ENCODE data around the gene CSNK1G3. TPM values are rescaled to one million over a fixed set of nuclear protein-coding genes. Genes with fewer than 3 reads are reported as not detected.
"Not testable (repeated sequence)": the region's sequence is repeated elsewhere in the genome, so short reads cannot be mapped to it uniquely, and the experiment has no call there.

CSNK1G3 gene
- 26.0 TPM for polyA plus RNA-seq (2013)

DNA sequence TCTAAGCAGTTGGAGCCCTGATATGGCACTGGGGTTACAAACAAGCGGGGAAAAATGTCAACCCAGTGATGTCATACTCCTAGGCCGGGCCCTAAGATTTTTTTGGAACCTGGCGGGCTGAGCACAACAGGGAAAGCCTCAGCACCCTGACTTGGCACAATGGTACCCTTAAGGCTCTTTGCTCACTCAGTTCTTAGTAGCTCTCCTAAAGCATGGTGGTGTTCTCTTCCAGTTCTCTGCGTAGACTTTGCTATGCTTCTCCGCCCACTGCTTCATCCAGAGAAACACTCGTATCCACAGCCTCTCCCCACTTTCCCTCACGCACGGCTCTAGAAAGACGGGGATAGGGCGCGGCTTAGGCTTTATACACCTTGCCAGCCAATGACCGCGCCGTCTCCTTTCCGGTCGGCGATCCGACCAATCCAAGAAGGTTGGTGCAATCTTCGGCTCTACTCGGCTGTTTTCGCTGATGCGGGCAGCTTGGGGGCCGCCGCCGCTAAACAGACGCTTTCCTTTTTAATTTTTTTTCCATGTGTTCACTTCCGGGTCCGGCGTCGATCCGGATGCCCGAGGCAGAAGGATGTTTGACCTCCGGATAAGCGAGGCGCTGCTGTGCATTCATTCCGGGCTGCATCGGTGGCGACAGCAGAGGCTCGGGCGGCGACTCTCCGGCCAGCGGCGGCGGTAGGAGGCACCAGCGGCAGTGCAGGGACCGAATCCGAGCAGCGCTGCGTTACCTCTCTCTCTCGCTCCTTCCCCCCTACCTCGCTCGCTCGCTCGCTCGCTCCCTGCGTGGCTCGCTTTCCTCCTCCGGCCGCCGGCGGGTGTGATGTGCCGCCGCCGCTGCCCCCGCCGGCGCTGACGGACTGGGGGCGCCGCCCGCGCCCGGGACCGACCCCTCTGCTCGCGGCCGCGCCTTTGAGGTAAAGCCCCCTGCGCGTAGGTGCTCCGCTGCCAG, at the start of gene CSNK1G3:
TSS of gene CSNK1G3 (plus strand) at position 530 of the 958 bp plus-strand sequence. CDS start 33,487 bp downstream, outside the sequence.
- peaks cover 6 to 24% (median 15%) of the 10 kb centered on the region in 4 experiments for H3K4me1 ChIP-seq (ENCODE audit: control extremely low read depth in 1 of 4, control insufficient read depth in 4 of 4, insufficient read depth in 4 of 4, low read length in 3 of 4)
- peak within 1 kb of the TSS; percentile 29 to 69 for H3K27ac ChIP-seq (ENCODE audit: insufficient read depth in 1 of 2, low read depth in 1 of 2, low read length in 2 of 2, poor library complexity in 1 of 2, severe bottlenecking in 2 of 2)
- no peaks in the 10 kb centered on the region for H3K36me3 ChIP-seq (ENCODE audit: control insufficient read depth in 4 of 4, insufficient read depth in 4 of 4, low read length in 3 of 4)
- 3% methylated on average over 76 of the region's 82 CpGs for WGBS (ENCODE audit: insufficient coverage)
- no peaks in the 10 kb centered on the region for H3K27me3 ChIP-seq (replicated peaks in 2 of 5; ENCODE audit: control insufficient read depth in 4 of 5, insufficient read depth in 5 of 5, low read length in 4 of 5)
- CTCF ChIA-PET = interaction anchor here (1.5 kb wide), 1 partner anchor 88 kb away, joined by 4 read pairs; no protein-coding TSS in a partner anchor
- POLR2A ChIA-PET = interaction anchor here (0.7 to 1.3 kb wide), 2 partner anchors 14 to 89 kb away, joined by 3 to 5 read pairs; partner anchors contain the start of gene CEP120
- DNase-seq = peak; percentile 94 to 97 (median 97)
- peak within 1 kb of the TSS; percentile 70 to 96 (median 87) for H3K4me3 ChIP-seq (ENCODE audit: control insufficient read depth in 1 of 7, extremely low read depth in 1 of 7, insufficient read depth in 4 of 7, low read depth in 2 of 7, low read length in 6 of 7)
- no peaks in the 10 kb centered on the region for H3K9me3 ChIP-seq (ENCODE audit: control extremely low read depth in 1 of 5, control insufficient read depth in 4 of 5, insufficient read depth in 2 of 5, low read depth in 1 of 5, low read length in 4 of 5)

- H3K27ac ChIP-seq (ENCODE audit: insufficient read depth in 1 of 2, low read depth in 1 of 2, low read length in 2 of 2, poor library complexity in 1 of 2, severe bottlenecking in 2 of 2); H3K36me3 ChIP-seq (ENCODE audit: control insufficient read depth in 4 of 4, insufficient read depth in 4 of 4, low read length in 3 of 4); H3K9me3 ChIP-seq (ENCODE audit: control extremely low read depth in 1 of 5, control insufficient read depth in 4 of 5, insufficient read depth in 2 of 5, low read depth in 1 of 5, low read length in 4 of 5); H3K27me3 ChIP-seq (replicated peaks in 2 of 5; ENCODE audit: control insufficient read depth in 4 of 5, insufficient read depth in 5 of 5, low read length in 4 of 5); H3K4me1 ChIP-seq (ENCODE audit: control extremely low read depth in 1 of 4, control insufficient read depth in 4 of 4, insufficient read depth in 4 of 4, low read length in 3 of 4); DNase-seq; POLR2A ChIA-PET; CTCF ChIA-PET; H3K4me3 ChIP-seq (ENCODE audit: control insufficient read depth in 1 of 7, extremely low read depth in 1 of 7, insufficient read depth in 4 of 7, low read depth in 2 of 7, low read length in 6 of 7): not testable (repeated sequence)
- 83% methylated on average over 1 of the region's 1 CpG for WGBS (ENCODE audit: insufficient coverage)
Observed at GRCh38 chr5:123466839-123467238, 45.1 kb upstream of the CSNK1G3 start.

DNA sequence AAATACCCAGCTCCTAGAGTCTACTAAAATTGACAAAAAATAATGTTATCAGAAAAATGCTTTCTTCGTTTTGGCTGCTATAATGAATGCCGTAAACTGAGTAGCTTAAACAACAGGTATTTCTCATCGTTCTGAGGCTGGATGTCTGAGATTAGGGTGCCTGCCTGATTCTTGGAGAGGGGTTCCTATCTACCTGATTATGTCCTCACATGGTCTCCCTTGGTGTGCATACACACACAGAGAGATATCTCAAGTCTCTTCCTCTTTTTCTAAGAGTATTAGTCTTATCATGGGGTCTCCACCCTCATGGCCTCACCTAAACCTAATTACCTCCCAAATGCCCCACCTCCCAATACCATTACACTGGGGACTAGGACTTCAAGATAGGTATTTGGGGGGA, 40.6 kb upstream of the CSNK1G3 start:
- Histone ChIP-seq H3K4me3 (ENCODE audit: control insufficient read depth in 1 of 7, extremely low read depth in 1 of 7, insufficient read depth in 4 of 7, low read depth in 2 of 7, low read length in 6 of 7) (no peak overlapping the region), H3K36me3 (ENCODE audit: control insufficient read depth in 4 of 4, insufficient read depth in 4 of 4, low read length in 3 of 4) (no peaks in the 10 kb centered on the region), H3K9me3 (ENCODE audit: control extremely low read depth in 1 of 5, control insufficient read depth in 4 of 5, insufficient read depth in 2 of 5, low read depth in 1 of 5, low read length in 4 of 5) (peaks cover 0 to 2% (median 0%) of the 10 kb centered on the region in 5 experiments), H3K27me3 (replicated peaks in 2 of 5; ENCODE audit: control insufficient read depth in 4 of 5, insufficient read depth in 5 of 5, low read length in 4 of 5) (peaks cover 0 to 3% (median 0%) of the 10 kb centered on the region in 5 experiments), H3K27ac (ENCODE audit: insufficient read depth in 1 of 2, low read depth in 1 of 2, low read length in 2 of 2, poor library complexity in 1 of 2, severe bottlenecking in 2 of 2) (no peak overlapping the region), H3K4me1 (ENCODE audit: control extremely low read depth in 1 of 4, control insufficient read depth in 4 of 4, insufficient read depth in 4 of 4, low read length in 3 of 4) (no peaks in the 10 kb centered on the region)
- DNase-seq = no peak
- ChIA-PET CTCF (no interaction called here), POLR2A (no interaction called here)
- WGBS (ENCODE audit: insufficient coverage) = 100% methylated on average over 2 of the region's 3 CpGs

DNA sequence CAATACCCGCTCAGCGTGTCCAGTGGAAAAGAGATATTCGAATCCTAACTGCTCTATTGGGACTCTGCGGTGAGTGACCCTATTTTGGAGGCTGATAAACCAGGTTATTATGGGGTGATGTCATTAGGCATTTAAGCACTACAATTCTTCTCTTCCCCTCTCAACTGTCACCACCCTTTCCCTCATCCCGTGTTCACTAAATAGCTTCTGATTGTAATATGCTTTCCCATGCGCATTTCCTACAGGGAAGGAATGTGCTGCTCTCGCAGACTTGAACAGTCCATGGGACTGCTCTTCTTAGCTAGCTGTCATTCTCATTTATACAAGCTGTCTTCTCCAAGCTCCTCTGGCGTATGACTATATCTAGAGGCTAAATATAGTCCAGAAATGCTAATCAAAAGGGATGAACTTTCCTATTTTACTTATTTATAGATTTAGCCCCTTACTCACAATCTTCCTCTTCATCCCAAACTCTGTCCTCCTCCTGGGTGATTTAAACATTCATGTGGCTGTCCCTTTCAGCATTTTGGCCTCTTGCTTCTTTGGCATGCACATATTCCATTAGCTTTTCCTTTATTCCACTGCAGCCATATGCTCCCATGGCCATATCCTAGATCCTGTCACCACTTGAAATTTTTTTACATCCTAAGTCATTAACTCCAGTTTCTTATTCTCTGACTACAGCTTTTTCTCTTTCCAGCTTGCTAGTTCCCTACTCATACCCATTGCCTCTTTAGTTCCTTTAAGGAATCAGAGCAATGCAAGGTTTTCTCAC, 39.6 kb upstream of the CSNK1G3 start:
- 91% methylated on average over 4 of the region's 8 CpGs for WGBS (ENCODE audit: insufficient coverage)
- Histone ChIP-seq H3K4me3 (ENCODE audit: control insufficient read depth in 1 of 7, extremely low read depth in 1 of 7, insufficient read depth in 4 of 7, low read depth in 2 of 7, low read length in 6 of 7) (no peak overlapping the region), H3K4me1 (ENCODE audit: control extremely low read depth in 1 of 4, control insufficient read depth in 4 of 4, insufficient read depth in 4 of 4, low read length in 3 of 4) (no peaks in the 10 kb centered on the region), H3K9me3 (ENCODE audit: control extremely low read depth in 1 of 5, control insufficient read depth in 4 of 5, insufficient read depth in 2 of 5, low read depth in 1 of 5, low read length in 4 of 5) (peaks cover 0 to 2% (median 0%) of the 10 kb centered on the region in 5 experiments), H3K27me3 (replicated peaks in 2 of 5; ENCODE audit: control insufficient read depth in 4 of 5, insufficient read depth in 5 of 5, low read length in 4 of 5) (peaks cover 0 to 3% (median 0%) of the 10 kb centered on the region in 5 experiments), H3K27ac (ENCODE audit: insufficient read depth in 1 of 2, low read depth in 1 of 2, low read length in 2 of 2, poor library complexity in 1 of 2, severe bottlenecking in 2 of 2) (no peak overlapping the region), H3K36me3 (ENCODE audit: control insufficient read depth in 4 of 4, insufficient read depth in 4 of 4, low read length in 3 of 4) (no peaks in the 10 kb centered on the region)
- ChIA-PET POLR2A (no interaction called here), CTCF (interaction anchor here (0.7 kb wide), 1 partner anchor 10 kb away, joined by 6 read pairs; no protein-coding TSS in a partner anchor)
- DNase-seq = no peak

GRCh38 chr5:123474228-123474627, 37.7 kb upstream of the CSNK1G3 start:
- ChIA-PET POLR2A (no interaction called here), CTCF (no interaction called here)
- H3K4me1 ChIP-seq (ENCODE audit: control extremely low read depth in 1 of 4, control insufficient read depth in 4 of 4, insufficient read depth in 4 of 4, low read length in 3 of 4) = no peaks in the 10 kb centered on the region
- no peaks in the 10 kb centered on the region for H3K36me3 ChIP-seq (ENCODE audit: control insufficient read depth in 4 of 4, insufficient read depth in 4 of 4, low read length in 3 of 4)
- H3K9me3 ChIP-seq (ENCODE audit: control extremely low read depth in 1 of 5, control insufficient read depth in 4 of 5, insufficient read depth in 2 of 5, low read depth in 1 of 5, low read length in 4 of 5) = peaks cover 0 to 2% (median 0%) of the 10 kb centered on the region in 5 experiments
- peaks cover 0 to 3% (median 0%) of the 10 kb centered on the region in 5 experiments for H3K27me3 ChIP-seq (replicated peaks in 2 of 5; ENCODE audit: control insufficient read depth in 4 of 5, insufficient read depth in 5 of 5, low read length in 4 of 5)
- H3K4me3 ChIP-seq (ENCODE audit: control insufficient read depth in 1 of 7, extremely low read depth in 1 of 7, insufficient read depth in 4 of 7, low read depth in 2 of 7, low read length in 6 of 7) = no peak overlapping the region
- DNase-seq = no peak
- no peak overlapping the region for H3K27ac ChIP-seq (ENCODE audit: insufficient read depth in 1 of 2, low read depth in 1 of 2, low read length in 2 of 2, poor library complexity in 1 of 2, severe bottlenecking in 2 of 2)

DNA sequence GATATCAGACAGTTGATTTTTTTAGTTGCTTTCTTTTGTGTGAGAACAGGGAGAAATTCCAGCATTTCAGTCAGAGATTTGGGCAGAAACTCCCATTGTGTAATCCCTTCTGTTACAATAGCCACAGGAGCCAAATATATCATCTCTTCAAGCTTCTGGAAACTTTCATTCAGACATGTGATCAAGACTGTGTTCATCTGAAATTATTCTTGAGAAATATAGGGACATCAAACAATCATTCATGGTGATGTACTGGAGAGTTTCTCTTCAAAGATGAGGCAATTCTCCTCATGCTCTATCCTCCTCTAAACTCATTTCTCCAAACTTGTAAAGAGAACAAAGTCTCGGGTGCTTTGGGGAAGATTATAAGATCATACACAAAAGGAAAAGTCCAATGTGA, 35.2 kb upstream of the CSNK1G3 start:
- ChIA-PET POLR2A (no interaction called here), CTCF (no interaction called here)
- Histone ChIP-seq H3K27ac (ENCODE audit: insufficient read depth in 1 of 2, low read depth in 1 of 2, low read length in 2 of 2, poor library complexity in 1 of 2, severe bottlenecking in 2 of 2) (no peak overlapping the region), H3K4me1 (ENCODE audit: control extremely low read depth in 1 of 4, control insufficient read depth in 4 of 4, insufficient read depth in 4 of 4, low read length in 3 of 4) (no peaks in the 10 kb centered on the region), H3K4me3 (ENCODE audit: control insufficient read depth in 1 of 7, extremely low read depth in 1 of 7, insufficient read depth in 4 of 7, low read depth in 2 of 7, low read length in 6 of 7) (no peak overlapping the region), H3K9me3 (ENCODE audit: control extremely low read depth in 1 of 5, control insufficient read depth in 4 of 5, insufficient read depth in 2 of 5, low read depth in 1 of 5, low read length in 4 of 5) (no peaks in the 10 kb centered on the region), H3K27me3 (replicated peaks in 2 of 5; ENCODE audit: control insufficient read depth in 4 of 5, insufficient read depth in 5 of 5, low read length in 4 of 5) (peaks cover 0 to 3% (median 0%) of the 10 kb centered on the region in 5 experiments), H3K36me3 (ENCODE audit: control insufficient read depth in 4 of 4, insufficient read depth in 4 of 4, low read length in 3 of 4) (no peaks in the 10 kb centered on the region)
- WGBS (ENCODE audit: insufficient coverage) = no CpG with 5 or more reads among the region's 1 CpG
- DNase-seq = no peak
